ENCODE results near the gene OR5B2. TPM values are rescaled to one million over a fixed set of nuclear protein-coding genes. Genes with fewer than 3 reads are reported as not detected.

OR5B2 gene
- total RNA-seq, 2 experiments from 2014 or later: not detected

DNA sequence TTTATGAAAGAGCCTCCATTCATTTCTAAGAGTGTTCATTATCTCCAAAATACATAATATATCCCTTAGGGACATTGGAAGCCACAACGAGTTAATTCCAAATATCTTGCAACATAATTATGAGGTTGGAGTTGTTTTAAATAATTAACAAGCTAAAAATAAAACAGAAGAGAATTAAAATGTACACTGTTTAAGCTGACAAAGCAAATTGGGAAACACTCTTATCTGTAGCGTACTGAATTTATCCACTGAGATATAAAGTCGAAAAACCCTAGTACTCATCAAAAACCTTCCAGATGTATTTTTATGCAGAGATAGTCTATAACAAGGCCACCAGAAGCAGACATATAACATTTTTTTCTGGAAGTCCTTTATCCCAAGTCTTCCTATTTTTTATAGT, 6.3 kb upstream of the OR5B2 start:
- Histone ChIP-seq H4K20me1 (ENCODE audit: insufficient read depth, low read length) (no peaks in the 10 kb centered on the region), H3K36me3 (ENCODE audit: insufficient read depth, low read length) (no peaks in the 10 kb centered on the region), H3K27ac (ENCODE audit: low read depth, low read length, poor library complexity, severe bottlenecking) (no peak overlapping the region), H3K4me2 (ENCODE audit: low read length) (no peak overlapping the region), H2AFZ (ENCODE audit: low read length) (no peak overlapping the region), H3K9me3 (ENCODE audit: low read length) (no peaks in the 10 kb centered on the region), H3K4me1 (ENCODE audit: insufficient read depth, low read length, poor library complexity, severe bottlenecking) (no peaks in the 10 kb centered on the region), H3K4me3 (ENCODE audit: low read depth, low read length, poor library complexity, severe bottlenecking) (no peak overlapping the region), H3K79me2 (ENCODE audit: insufficient read depth, low read depth, low read length) (no peaks in the 10 kb centered on the region), H3K9me2 (ENCODE audit: insufficient read depth, low read length) (no peaks in the 10 kb centered on the region)
- ChIA-PET POLR2A (no interaction called here), CTCF (ENCODE audit: unreplicated experiment) (no interaction called here)
- no peak for TF ChIP-seq EZH2phosphoT487 (IDR thresholded peaks at IDR 0.05; ENCODE audit: borderline replicate concordance, low read depth, low read length)
- TF ChIP-seq, protein P1, sequence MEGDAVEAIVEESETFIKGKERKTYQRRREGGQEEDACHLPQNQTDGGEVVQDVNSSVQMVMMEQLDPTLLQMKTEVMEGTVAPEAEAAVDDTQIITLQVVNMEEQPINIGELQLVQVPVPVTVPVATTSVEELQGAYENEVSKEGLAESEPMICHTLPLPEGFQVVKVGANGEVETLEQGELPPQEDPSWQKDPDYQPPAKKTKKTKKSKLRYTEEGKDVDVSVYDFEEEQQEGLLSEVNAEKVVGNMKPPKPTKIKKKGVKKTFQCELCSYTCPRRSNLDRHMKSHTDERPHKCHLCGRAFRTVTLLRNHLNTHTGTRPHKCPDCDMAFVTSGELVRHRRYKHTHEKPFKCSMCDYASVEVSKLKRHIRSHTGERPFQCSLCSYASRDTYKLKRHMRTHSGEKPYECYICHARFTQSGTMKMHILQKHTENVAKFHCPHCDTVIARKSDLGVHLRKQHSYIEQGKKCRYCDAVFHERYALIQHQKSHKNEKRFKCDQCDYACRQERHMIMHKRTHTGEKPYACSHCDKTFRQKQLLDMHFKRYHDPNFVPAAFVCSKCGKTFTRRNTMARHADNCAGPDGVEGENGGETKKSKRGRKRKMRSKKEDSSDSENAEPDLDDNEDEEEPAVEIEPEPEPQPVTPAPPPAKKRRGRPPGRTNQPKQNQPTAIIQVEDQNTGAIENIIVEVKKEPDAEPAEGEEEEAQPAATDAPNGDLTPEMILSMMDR (conservative IDR thresholded peaks at IDR 0.05; ENCODE audit: low read length): no peak
- intact Hi-C loops (cut with micrococcal nuclease; ENCODE audit: unreplicated experiment): no loop called here
- no TSS peak for BruUV-seq (replicated peaks)
- no peak for DNase-seq (ENCODE audit: low spot score)

DNA sequence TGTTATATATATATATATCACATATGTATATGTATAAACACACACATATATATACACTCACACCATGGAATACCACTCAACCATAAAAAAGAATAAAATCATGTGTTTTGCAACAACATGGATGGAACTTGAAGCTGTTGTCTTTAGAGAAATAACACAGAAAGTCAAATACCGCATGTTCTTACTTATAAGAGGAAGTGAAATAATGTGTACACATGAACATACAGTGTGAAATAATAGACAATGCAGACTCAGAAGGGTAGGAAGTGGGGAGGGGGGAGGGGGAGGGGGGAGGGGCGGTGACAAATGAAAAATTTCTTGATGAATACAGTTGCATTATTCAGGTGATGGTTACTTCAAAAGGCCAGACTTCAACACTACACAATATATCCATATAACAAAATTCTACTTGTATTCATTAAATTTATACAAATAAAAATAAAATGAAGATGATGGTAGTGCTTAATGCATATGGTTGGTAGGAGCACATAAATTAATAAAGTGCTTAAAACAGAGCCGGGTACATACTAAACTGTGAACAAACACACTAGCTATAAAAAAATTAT, 5.8 kb upstream of the OR5B2 start:
- CTCF ChIA-PET (ENCODE audit: unreplicated experiment): no interaction called here
- peak; percentile 38 for DNase-seq (ENCODE audit: low spot score)
- H3K36me3 ChIP-seq (ENCODE audit: insufficient read depth, low read length): no peaks in the 10 kb centered on the region
- no peak overlapping the region for H2AFZ ChIP-seq (ENCODE audit: low read length)
- H3K9me3 ChIP-seq (ENCODE audit: low read length): no peaks in the 10 kb centered on the region
- no peak overlapping the region for H3K4me2 ChIP-seq (ENCODE audit: low read length)
- H3K79me2 ChIP-seq (ENCODE audit: insufficient read depth, low read depth, low read length): no peaks in the 10 kb centered on the region
- POLR2A ChIA-PET: interaction anchor here (0.7 kb wide), 2 partner anchors 190 to 339 kb away, joined by 3 read pairs; no protein-coding TSS in a partner anchor
- no peak for TF ChIP-seq EZH2phosphoT487 (IDR thresholded peaks at IDR 0.05; ENCODE audit: borderline replicate concordance, low read depth, low read length)
- TF ChIP-seq, protein P1 (conservative IDR thresholded peaks at IDR 0.05; ENCODE audit: low read length): no peak
- no peak overlapping the region for H3K4me3 ChIP-seq (ENCODE audit: low read depth, low read length, poor library complexity, severe bottlenecking)
- no peaks in the 10 kb centered on the region for H3K4me1 ChIP-seq (ENCODE audit: insufficient read depth, low read length, poor library complexity, severe bottlenecking)
- intact Hi-C loops (cut with micrococcal nuclease; ENCODE audit: unreplicated experiment): no loop called here
- H3K9me2 ChIP-seq (ENCODE audit: insufficient read depth, low read length): no peaks in the 10 kb centered on the region
- no peaks in the 10 kb centered on the region for H4K20me1 ChIP-seq (ENCODE audit: insufficient read depth, low read length)
- H3K27ac ChIP-seq (ENCODE audit: low read depth, low read length, poor library complexity, severe bottlenecking): no peak overlapping the region
- no TSS peak for BruUV-seq (replicated peaks)

DNA sequence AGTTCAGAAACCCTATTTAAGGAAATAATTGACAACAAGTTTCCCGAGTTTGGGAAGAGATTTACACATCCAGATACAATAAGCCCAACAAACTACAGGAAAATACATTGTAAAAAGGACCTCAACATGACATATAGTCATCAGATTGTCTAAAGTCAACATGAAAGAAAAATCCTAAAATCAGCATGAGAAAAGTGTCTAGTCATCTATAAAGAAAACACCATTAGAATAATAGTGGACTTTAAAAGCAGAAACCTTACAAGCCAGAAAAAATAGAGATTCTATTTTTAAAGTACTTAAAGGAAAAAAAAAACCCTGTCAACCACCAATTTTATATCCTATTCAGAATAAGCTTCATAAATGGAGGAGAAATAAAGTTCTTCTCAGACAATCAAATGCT, 1.4 kb upstream of the OR5B2 start:
- Histone ChIP-seq H3K4me2 (ENCODE audit: low read length) (no peak overlapping the region), H3K27ac (ENCODE audit: low read depth, low read length, poor library complexity, severe bottlenecking) (no peak overlapping the region), H3K9me2 (ENCODE audit: insufficient read depth, low read length) (no peaks in the 10 kb centered on the region), H4K20me1 (ENCODE audit: insufficient read depth, low read length) (no peaks in the 10 kb centered on the region), H3K4me3 (ENCODE audit: low read depth, low read length, poor library complexity, severe bottlenecking) (no peak overlapping the region), H3K36me3 (ENCODE audit: insufficient read depth, low read length) (no peaks in the 10 kb centered on the region), H3K9me3 (ENCODE audit: low read length) (no peaks in the 10 kb centered on the region), H3K4me1 (ENCODE audit: insufficient read depth, low read length, poor library complexity, severe bottlenecking) (no peaks in the 10 kb centered on the region), H3K79me2 (ENCODE audit: insufficient read depth, low read depth, low read length) (no peaks in the 10 kb centered on the region), H2AFZ (ENCODE audit: low read length) (no peak overlapping the region)
- POLR2A ChIA-PET: no interaction called here
- intact Hi-C loops (cut with micrococcal nuclease; ENCODE audit: unreplicated experiment): no loop called here
- TF ChIP-seq, protein P1 (conservative IDR thresholded peaks at IDR 0.05; ENCODE audit: low read length): no peak
- TF ChIP-seq EZH2phosphoT487 (IDR thresholded peaks at IDR 0.05; ENCODE audit: borderline replicate concordance, low read depth, low read length): no peak
- DNase-seq (ENCODE audit: low spot score): no peak
- CTCF ChIA-PET (ENCODE audit: unreplicated experiment): no interaction called here
- BruUV-seq (replicated peaks): no TSS peak

Data from OCI-LY7 (cell line).